Trophoblast cell (in vitro differentiated cells and primary cell): ENCODE results near the gene DCDC2B.
A peak's percentile ranks its signal among the peaks of the same experiment; 100 is the strongest.

Experiments used
- DNase-seq, 2 donors: peaks; one replicate each; pipeline ENCODE4 v3.0.0-alpha.2; 2016
- H2AFZ ChIP-seq: 2 replicates; pipeline ENCODE4 v1.6.1; 2013; ENCODE audit warnings: low read length, moderate library complexity, mild to moderate bottlenecking; ENCODE audit not compliant: insufficient read depth, poor library complexity
- H2AK5ac ChIP-seq: 2 replicates; pipeline ENCODE4 v1.6.1; 2013; ENCODE audit warnings: mild to moderate bottlenecking, low read length
- H2BK120ac ChIP-seq: 2 replicates; pipeline ENCODE4 v1.6.1; 2013; ENCODE audit warnings: low read length, mild to moderate bottlenecking, moderate library complexity; ENCODE audit not compliant: insufficient read depth, poor library complexity
- H2BK12ac ChIP-seq: 2 replicates; pipeline ENCODE4 v1.6.1; 2013; ENCODE audit warnings: mild to moderate bottlenecking, low read length, moderate library complexity
- H2BK5ac ChIP-seq: 2 replicates; pipeline ENCODE4 v1.6.1; 2013; ENCODE audit warnings: low read length, low read depth, moderate library complexity, mild to moderate bottlenecking; ENCODE audit not compliant: poor library complexity
- H3K14ac ChIP-seq: 2 replicates; pipeline ENCODE4 v1.6.1; 2013; ENCODE audit warnings: mild to moderate bottlenecking, low read length
- H3K18ac ChIP-seq: 2 replicates; pipeline ENCODE4 v1.6.1; 2013; ENCODE audit warnings: mild to moderate bottlenecking, low read length
- H3K23ac ChIP-seq: 2 replicates; pipeline ENCODE4 v1.6.1; 2013; ENCODE audit warnings: low read length
- H3K27ac ChIP-seq: 2 replicates; pipeline ENCODE4 v1.5.1; 2013; ENCODE audit warnings: low read depth, mild to moderate bottlenecking, inconsistent platforms, low read length, moderate library complexity
- H3K27me3 ChIP-seq: 2 replicates; pipeline ENCODE4 v1.6.1; 2013; ENCODE audit warnings: inconsistent platforms, mild to moderate bottlenecking, low read length, moderate library complexity; ENCODE audit not compliant: insufficient read depth
- H3K36me3 ChIP-seq, 2 experiments: 1 replicate in 1 of 2; 2 replicates in 1 of 2; pipeline ENCODE4 v1.6.1; 2013; ENCODE audit warnings: low read length in 2 of 2, mild to moderate bottlenecking in 2 of 2, moderate library complexity in 1 of 2; ENCODE audit not compliant: insufficient read depth in 2 of 2, control insufficient read depth in 1 of 2
- H3K4ac ChIP-seq: 2 replicates; pipeline ENCODE4 v1.6.1; 2013; ENCODE audit warnings: low read depth, mild to moderate bottlenecking, low read length, moderate library complexity
- H3K4me1 ChIP-seq, 2 experiments: 1 replicate in 1 of 2; 2 replicates in 1 of 2; pipeline ENCODE4 v1.6.1; 2013; ENCODE audit warnings: low read length in 2 of 2, mild to moderate bottlenecking in 2 of 2, moderate library complexity in 1 of 2; ENCODE audit not compliant: insufficient read depth in 2 of 2, control insufficient read depth in 1 of 2
- H3K4me2 ChIP-seq: 2 replicates; pipeline ENCODE4 v1.6.1; 2013; ENCODE audit warnings: inconsistent platforms, mild to moderate bottlenecking, low read length, moderate library complexity
- H3K4me3 ChIP-seq: 2 replicates; pipeline ENCODE4 v1.5.1; 2013; ENCODE audit warnings: mild to moderate bottlenecking, low read depth, low read length, inconsistent platforms
- H3K79me1 ChIP-seq: one replicate; pipeline ENCODE4 v1.6.1; 2013; ENCODE audit warnings: low read length
- H3K79me2 ChIP-seq: 2 replicates; pipeline ENCODE4 v1.6.1; 2013; ENCODE audit warnings: low read length, mild to moderate bottlenecking; ENCODE audit not compliant: control insufficient read depth, insufficient read depth, poor library complexity
- H3K9ac ChIP-seq: 2 replicates; pipeline ENCODE4 v1.6.1; 2013; ENCODE audit warnings: mild to moderate bottlenecking, low read length
- H3K9me3 ChIP-seq: 2 replicates; pipeline ENCODE4 v1.6.1; 2013; ENCODE audit warnings: low read depth, mild to moderate bottlenecking, control low read depth, inconsistent platforms, low read length; ENCODE audit not compliant: insufficient read depth
- H4K12ac ChIP-seq: 2 replicates; pipeline ENCODE4 v1.6.1; 2013; ENCODE audit warnings: low read depth, mild to moderate bottlenecking, low read length, moderate library complexity
- H4K8ac ChIP-seq: 2 replicates; pipeline ENCODE4 v1.6.1; 2013; ENCODE audit warnings: low read depth, mild to moderate bottlenecking, low read length, moderate library complexity
- H4K91ac ChIP-seq: one replicate; pipeline ENCODE4 v1.6.1; 2013; ENCODE audit warnings: low read depth, mild to moderate bottlenecking, low read length, moderate library complexity
- WGBS: extraction: QIAGEN DNeasy Blood & Tissue Kit; methylation state at CpG from one replicate; pipeline ENCODE4 v1.1.7; 2013; ENCODE audit warnings: missing lambda C conversion rate; ENCODE audit not compliant: insufficient read length, insufficient coverage; ENCODE audit errors: extremely low coverage; 5-methylcytosine and 5-hydroxymethylcytosine counted together

The DCDC2B gene

DNA sequence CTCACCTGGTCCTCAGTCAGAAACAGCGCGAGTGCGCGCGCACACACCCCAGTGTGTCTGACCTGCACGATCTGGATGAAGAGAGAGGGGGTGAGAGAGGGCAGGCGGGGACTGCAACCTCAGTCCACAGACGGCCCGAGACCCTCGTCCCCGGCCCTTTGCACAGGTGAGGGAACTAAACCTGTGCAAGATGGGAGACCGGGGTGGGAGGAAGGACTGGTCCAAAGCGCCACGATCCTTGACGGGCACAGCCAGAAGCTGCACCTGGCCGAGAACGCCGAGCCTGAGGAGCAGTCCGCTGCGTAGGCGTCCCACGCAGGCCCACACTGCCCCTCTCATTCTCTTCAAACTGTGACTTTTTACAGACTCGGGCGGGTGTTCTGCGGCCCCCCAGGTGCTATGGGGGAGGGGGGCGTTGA lies 3.9 kb upstream of the DCDC2B start:
- Histone ChIP-seq H3K4me3 (peak overlapping the region; percentile 73), H3K36me3 (peaks cover 0 to 8% of the 10 kb centered on the region in 2 experiments), H3K27ac (no peak overlapping the region), H3K23ac (no peak overlapping the region), H3K9me3 (no peaks in the 10 kb centered on the region), H3K4me1 (peaks cover 16 to 19% of the 10 kb centered on the region in 2 experiments), H2AFZ (peak overlapping the region; percentile 80), H3K4me2 (peak overlapping the region; percentile 84), H3K79me2 (peaks cover 4% of the 10 kb centered on the region), H4K91ac (peak overlapping the region; percentile 21), H2AK5ac (no peak overlapping the region), H3K4ac (no peak overlapping the region), H3K79me1 (peaks cover 17% of the 10 kb centered on the region), H3K27me3 (no peaks in the 10 kb centered on the region), H3K18ac (peak overlapping the region; percentile 7), H2BK120ac (no peak overlapping the region), H2BK12ac (peak overlapping the region; percentile 16), H2BK5ac (no peak overlapping the region), H3K9ac (peak overlapping the region; percentile 18), H3K14ac (peak overlapping the region; percentile 30), H4K12ac (peak overlapping the region; percentile 58), H4K8ac (peak overlapping the region; percentile 66)
- no CpG with 5 or more reads among the region's 26 CpGs for WGBS
- DNase-seq, result peak in 1 of 2 donors; percentile 33

DNA sequence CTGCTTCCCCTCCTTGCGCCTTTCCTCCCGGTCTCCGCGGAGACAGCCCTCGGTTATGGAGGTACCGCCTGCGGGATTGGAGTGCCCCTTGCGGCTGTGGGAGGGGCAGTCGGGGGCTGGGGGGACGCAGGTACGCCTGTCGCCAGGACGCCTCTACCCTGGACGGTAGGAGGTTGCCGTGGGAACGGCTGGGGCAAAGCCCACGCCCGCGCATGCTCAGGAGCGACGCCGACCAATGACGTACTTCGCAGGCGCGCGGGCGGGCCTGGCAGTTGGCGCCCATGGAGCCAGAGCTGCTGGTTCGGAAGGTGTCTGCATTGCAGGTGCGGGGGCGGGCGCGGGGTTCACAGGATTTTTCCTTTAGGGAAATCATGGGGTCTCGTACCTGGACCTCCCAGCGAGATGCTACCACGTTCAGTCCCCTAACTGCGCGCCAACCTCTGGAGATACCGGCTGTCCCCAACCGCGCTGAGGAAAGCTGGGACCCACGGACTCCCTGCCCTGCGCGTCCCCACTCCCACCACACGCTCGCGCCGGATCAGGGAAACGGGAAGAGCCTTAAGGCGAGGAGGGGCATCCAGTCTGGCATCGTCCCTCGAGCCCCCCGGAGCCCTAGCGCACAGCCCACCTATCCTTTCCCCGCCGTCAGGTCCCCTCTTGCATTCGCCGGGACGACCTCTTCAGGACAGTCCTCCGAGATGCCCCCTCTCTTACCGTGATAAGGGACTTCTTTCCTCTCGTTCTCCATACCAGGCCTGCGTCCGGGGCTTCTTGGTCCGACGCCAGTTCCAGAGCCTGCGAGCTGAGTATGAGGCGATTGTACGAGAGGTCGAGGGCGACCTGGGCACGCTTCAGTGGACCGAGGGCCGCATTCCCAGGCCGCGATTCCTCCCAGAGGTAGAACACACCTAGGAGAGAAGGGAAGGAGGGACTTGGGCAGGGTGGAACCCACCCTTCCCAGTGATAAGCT lies 3.2 kb upstream of the DCDC2B start, which contains the start of gene IQCC:
Gene IQCC (plus strand): TSS at position 271 of the 970 bp plus-strand sequence. CDS start 11 bp downstream, at position 282.
- Histone ChIP-seq H3K23ac (no peak within 1 kb of the TSS), H3K27ac (no peak within 1 kb of the TSS), H3K9ac (peak within 1 kb of the TSS; percentile 84), H2AK5ac (peak within 1 kb of the TSS; percentile 10), H4K8ac (peak within 1 kb of the TSS; percentile 85), H4K91ac (peak within 1 kb of the TSS; percentile 76), H3K4me2 (peak within 1 kb of the TSS; percentile 84), H2AFZ (peak within 1 kb of the TSS; percentile 80), H3K14ac (peak within 1 kb of the TSS; percentile 77), H3K27me3 (no peaks in the 10 kb centered on the region), H2BK12ac (peak within 1 kb of the TSS; percentile 16), H2BK5ac (no peak within 1 kb of the TSS), H4K12ac (peak within 1 kb of the TSS; percentile 58), H2BK120ac (peak within 1 kb of the TSS; percentile 6), H3K18ac (peak within 1 kb of the TSS; percentile 9), H3K79me1 (peaks cover 15% of the 10 kb centered on the region), H3K79me2 (peaks cover 4% of the 10 kb centered on the region), H3K4ac (peak within 1 kb of the TSS; percentile 51), H3K4me3 (peak within 1 kb of the TSS; percentile 73), H3K9me3 (no peaks in the 10 kb centered on the region), H3K36me3 (peaks cover 0 to 8% of the 10 kb centered on the region in 2 experiments), H3K4me1 (peaks cover 16 to 19% of the 10 kb centered on the region in 2 experiments)
- no CpG with 5 or more reads among the region's 77 CpGs for WGBS
- peak; percentile 90 to 96 for DNase-seq

DNA sequence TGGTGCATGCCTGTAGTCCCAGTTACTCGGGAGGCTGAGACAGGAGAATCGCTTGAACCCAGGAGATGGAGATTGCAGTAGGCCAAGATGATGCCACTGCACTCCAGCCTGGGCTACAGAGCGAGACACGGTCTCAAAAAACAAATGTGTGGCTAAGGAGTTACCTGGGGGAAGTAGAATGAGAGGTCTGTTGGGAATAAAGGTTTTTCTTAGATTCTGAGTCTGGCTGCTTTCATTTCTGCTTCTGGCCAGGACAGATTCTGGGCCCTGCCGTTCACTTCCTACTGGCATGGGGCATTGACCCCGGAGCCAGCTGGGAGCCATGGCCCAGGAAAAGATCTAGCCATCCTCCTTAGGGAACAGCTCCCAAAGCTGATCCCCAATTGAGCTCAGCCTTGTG lies 420 bp upstream of the DCDC2B start:
- no peak overlapping the region for H3K4ac ChIP-seq
- no peak overlapping the region for H3K18ac ChIP-seq
- H2AFZ ChIP-seq, result no peak overlapping the region
- H3K4me3 ChIP-seq, result no peak overlapping the region
- H2BK12ac ChIP-seq, result no peak overlapping the region
- H3K27me3 ChIP-seq, result no peaks in the 10 kb centered on the region
- no peaks in the 10 kb centered on the region for H3K9me3 ChIP-seq
- H3K27ac ChIP-seq, result no peak overlapping the region
- no peak overlapping the region for H4K12ac ChIP-seq
- H3K79me1 ChIP-seq, result peaks cover 8% of the 10 kb centered on the region
- no peak for DNase-seq
- no peak overlapping the region for H3K14ac ChIP-seq
- H4K91ac ChIP-seq, result no peak overlapping the region
- peaks cover 3 to 8% of the 10 kb centered on the region in 2 experiments for H3K36me3 ChIP-seq
- no peak overlapping the region for H4K8ac ChIP-seq
- no peak overlapping the region for H3K23ac ChIP-seq
- H2BK5ac ChIP-seq, result no peak overlapping the region
- H2AK5ac ChIP-seq, result no peak overlapping the region
- H3K4me1 ChIP-seq, result peaks cover 10 to 13% of the 10 kb centered on the region in 2 experiments
- no peak overlapping the region for H2BK120ac ChIP-seq
- WGBS, result no CpG with 5 or more reads among the region's 6 CpGs
- peaks cover 4% of the 10 kb centered on the region for H3K79me2 ChIP-seq
- H3K4me2 ChIP-seq, result no peak overlapping the region
- no peak overlapping the region for H3K9ac ChIP-seq

GRCh38 chr1:32215629-32216480 lies 7.0 kb downstream of the DCDC2B start:
- Histone ChIP-seq H3K79me2 (no peaks in the 10 kb centered on the region), H3K18ac (no peak overlapping the region), H2AFZ (no peak overlapping the region), H2AK5ac (no peak overlapping the region), H2BK120ac (no peak overlapping the region), H3K4ac (no peak overlapping the region), H3K14ac (no peak overlapping the region), H3K23ac (no peak overlapping the region), H3K9ac (no peak overlapping the region), H4K91ac (no peak overlapping the region), H3K27me3 (no peaks in the 10 kb centered on the region), H3K4me3 (no peak overlapping the region), H3K27ac (no peak overlapping the region), H3K36me3 (peaks cover 23 to 28% of the 10 kb centered on the region in 2 experiments), H3K4me1 (peaks cover 0 to 2% of the 10 kb centered on the region in 2 experiments), H4K12ac (no peak overlapping the region), H3K4me2 (no peak overlapping the region), H2BK12ac (no peak overlapping the region), H3K9me3 (no peaks in the 10 kb centered on the region), H4K8ac (no peak overlapping the region), H2BK5ac (no peak overlapping the region), H3K79me1 (no peaks in the 10 kb centered on the region)
- peak; percentile 43 to 82 for DNase-seq
- no CpG with 5 or more reads among the region's 10 CpGs for WGBS
